CD14-positive monocyte (primary cell): ENCODE data around the gene CLDN10. TPM values are rescaled to one million over a fixed set of nuclear protein-coding genes. Genes with fewer than 3 reads are reported as not detected.

Experiments used
- DNase-seq, 3 donors: peaks; one replicate each; pipeline ENCODE4 v3.0.0-alpha.2; 2011 to 2022
- H2AFZ ChIP-seq: 2 replicates; pipeline ENCODE4 v1.6.0; 2012; ENCODE audit warnings: mild to moderate bottlenecking, low read depth, low read length, inconsistent platforms; ENCODE audit not compliant: insufficient read depth, poor library complexity, severe bottlenecking
- H3K27ac ChIP-seq, 2 donors: 1 replicate in 1 of 2; 2 replicates in 1 of 2; pipeline ENCODE4 v1.5.1; 2012 to 2013; ENCODE audit warnings: low read length in 2 of 2, control low read depth in 1 of 2, inconsistent platforms in 1 of 2, low read depth in 1 of 2, mild to moderate bottlenecking in 1 of 2
- H3K27me3 ChIP-seq, 2 donors: one replicate each; pipeline versions ENCODE4 v1.6.0 to v1.6.1; 2011 to 2013; ENCODE audit warnings: low read length in 2 of 2; ENCODE audit not compliant: control insufficient read depth in 2 of 2, insufficient read depth in 2 of 2
- H3K36me3 ChIP-seq, 2 donors: replicated peaks in 1 of 2; 1 replicate in 1 of 2; 2 replicates in 1 of 2; pipeline versions ENCODE4 v1.5.1 to v1.6.1; 2012 to 2013; ENCODE audit warnings: low read length in 2 of 2, control low read depth in 1 of 2, inconsistent platforms in 1 of 2, mild to moderate bottlenecking in 1 of 2; ENCODE audit not compliant: insufficient read depth in 2 of 2, control insufficient read depth in 1 of 2
- H3K4me1 ChIP-seq, 2 donors: 1 replicate in 1 of 2; 2 replicates in 1 of 2; pipeline versions ENCODE4 v1.5.1 to v1.6.1; 2012 to 2013; ENCODE audit warnings: low read length in 2 of 2, control low read depth in 1 of 2, inconsistent platforms in 1 of 2, mild to moderate bottlenecking in 1 of 2, moderate library complexity in 1 of 2; ENCODE audit not compliant: insufficient read depth in 2 of 2, control insufficient read depth in 1 of 2
- H3K4me2 ChIP-seq: replicated peaks from 2 replicates; pipeline ENCODE3; 2012; ENCODE audit warnings: low read length, moderate library complexity, mild to moderate bottlenecking; ENCODE audit not compliant: poor library complexity, severe bottlenecking; ENCODE audit errors: extremely low read depth
- H3K4me3 ChIP-seq, 3 experiments: fragments of 200-600 bp in 1 of 3; sonication (generic) in 1 of 3; replicated peaks in 1 of 3; 1 replicate in 2 of 3; 2 replicates in 1 of 3; pipeline ENCODE4 v1.5.1; 2011 to 2013; ENCODE audit warnings: low read length in 3 of 3, mild to moderate bottlenecking in 3 of 3, control low read depth in 2 of 3, low read depth in 2 of 3, inconsistent platforms in 1 of 3, moderate library complexity in 1 of 3
- H3K79me2 ChIP-seq: 2 replicates; pipeline ENCODE4 v1.6.0; 2012; ENCODE audit warnings: mild to moderate bottlenecking, control low read depth, inconsistent platforms, low read length, moderate library complexity; ENCODE audit not compliant: insufficient read depth
- H3K9ac ChIP-seq: 2 replicates; pipeline ENCODE4 v1.6.0; 2017; ENCODE audit warnings: low read length, mild to moderate bottlenecking; ENCODE audit not compliant: insufficient read depth, poor library complexity, severe bottlenecking
- H3K9me3 ChIP-seq, 2 donors: replicated peaks in 1 of 2; 1 replicate in 1 of 2; 2 replicates in 1 of 2; pipeline versions ENCODE4 v1.5.1 to v1.6.1; 2012 to 2013; ENCODE audit warnings: low read length in 2 of 2, control low read depth in 1 of 2; ENCODE audit not compliant: control insufficient read depth in 1 of 2, insufficient read depth in 1 of 2
- H4K20me1 ChIP-seq: 2 replicates; pipeline ENCODE4 v1.6.0; 2012; ENCODE audit warnings: mild to moderate bottlenecking, low read length, control low read depth, moderate library complexity; ENCODE audit not compliant: insufficient read depth
- H3K27ac Mint-ChIP-seq, 7 donors: one replicate each; pipeline ENCODE4 v1.8.0; 2020; ENCODE audit warnings: mild to moderate bottlenecking in 7 of 7, mixed read lengths in 7 of 7, moderate library complexity in 6 of 7, inconsistent platforms in 2 of 7
- H3K27me3 Mint-ChIP-seq, 3 donors: one replicate each; pipeline ENCODE4 v1.8.0; 2021 to 2022; ENCODE audit warnings: low read depth in 3 of 3, mild to moderate bottlenecking in 3 of 3, mixed read lengths in 3 of 3, moderate library complexity in 3 of 3, inconsistent platforms in 1 of 3
- H3K36me3 Mint-ChIP-seq, 2 donors: one replicate each; pipeline ENCODE4 v1.8.0; 2020; ENCODE audit warnings: mixed read lengths in 2 of 2, inconsistent platforms in 1 of 2, mild to moderate bottlenecking in 1 of 2
- H3K4me1 Mint-ChIP-seq: one replicate; pipeline ENCODE4 v1.8.0; 2020; ENCODE audit warnings: mild to moderate bottlenecking, mixed read lengths
- H3K4me3 Mint-ChIP-seq, 2 donors: one replicate each; pipeline ENCODE4 v1.8.0; 2020; ENCODE audit warnings: mild to moderate bottlenecking in 2 of 2, mixed read lengths in 2 of 2, moderate library complexity in 1 of 2
- H3K9me3 Mint-ChIP-seq, 7 donors: one replicate each; pipeline ENCODE4 v1.8.0; 2020 to 2022; ENCODE audit warnings: mixed read lengths in 7 of 7, mild to moderate bottlenecking in 6 of 7, moderate library complexity in 6 of 7, inconsistent platforms in 2 of 7
- WGBS: methylation state at CpG from one replicate; pipeline ENCODE4 v1.1.5; 2013; ENCODE audit warnings: missing lambda C conversion rate; ENCODE audit not compliant: insufficient coverage; 5-methylcytosine and 5-hydroxymethylcytosine counted together
- intact Hi-C, 2 donors: fragments of 100-400 bp; cut with micrococcal nuclease; formaldehyde crosslinking; loops; one replicate each; pipeline versions ENCODE4 v1.15.0 to v1.15.1; 2023
- polyA plus RNA-seq, 3 donors: library from polyadenylated mRNA; depleted of rRNA in 1 of 3; unstranded in 2 of 3; stranded (reverse) in 1 of 3; fragments of 300-500 nt in 2 of 3; fragments of >200 nt in 1 of 3; fragmentation: Illumina TruSeq in 2 of 3; gene quantifications; 1 replicate in 2 of 3; 2 replicates in 1 of 3; pipeline ENCODE4 v1.2.3, GENCODE V29; 2012 to 2021
- TF ChIP-seq, protein P1 (sequence below): fragments of 200-600 bp; IDR thresholded peaks from one replicate; pipeline ENCODE4 v1.8.0; 2022; ENCODE audit warnings: antibody characterized with exemption, mild to moderate bottlenecking

Gene CLDN10
- polyA plus RNA-seq, 3 donors = 0.35 TPM; not detected in 2

DNA sequence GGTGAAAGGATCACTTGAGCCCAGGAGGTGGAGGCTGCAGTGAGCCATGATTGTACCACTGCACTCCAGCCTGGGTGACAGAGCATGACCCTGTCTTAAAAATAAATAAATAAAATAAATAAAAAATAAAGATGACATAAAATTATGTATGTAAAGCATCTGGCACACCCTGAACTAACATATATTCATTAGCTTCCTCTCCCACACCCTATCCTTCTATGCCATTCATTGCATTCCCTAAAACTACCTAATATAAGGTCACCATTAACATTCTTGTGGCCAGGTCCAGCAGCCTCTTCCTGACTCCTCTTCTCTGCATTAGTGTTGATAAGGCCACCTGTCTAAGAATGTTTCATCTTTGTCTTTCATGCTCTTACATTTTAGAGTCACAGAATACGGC, 44.5 kb upstream of the CLDN10 start:
- H3K9ac ChIP-seq = no peak overlapping the region

DNA sequence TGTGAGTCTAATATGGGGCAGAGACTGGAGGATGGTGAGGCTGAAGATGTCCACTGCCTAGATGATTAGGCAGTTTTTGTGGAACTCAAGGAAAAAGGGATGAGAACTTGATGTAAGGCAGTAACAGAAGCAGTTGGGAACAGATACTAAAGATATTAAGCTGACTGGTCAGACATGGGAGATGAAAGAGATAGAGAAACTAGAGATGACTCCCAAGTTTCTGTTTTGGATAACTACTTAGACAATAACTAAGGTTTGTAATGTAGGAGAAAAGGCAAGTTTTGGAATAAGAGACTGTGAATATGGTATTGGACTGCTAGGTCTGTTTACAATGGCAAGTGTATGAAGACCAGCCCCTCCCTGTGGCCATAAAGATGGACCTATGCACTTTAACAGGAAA, 43.5 kb upstream of the CLDN10 start:
- Histone ChIP-seq H3K9ac (no peak overlapping the region), H3K4me1 (peaks cover 21% of the 10 kb centered on the region in 2 donors), H3K4me3 (peak overlapping the region in 1 of 3 experiments; percentile 46), H3K27me3 (no peaks in the 10 kb centered on the region), H3K9me3 (no peaks in the 10 kb centered on the region), H3K79me2 (no peaks in the 10 kb centered on the region), H3K36me3 (no peaks in the 10 kb centered on the region), H3K27ac (peak overlapping the region in 1 of 2 donors; percentile 54), H2AFZ (no peak overlapping the region), H4K20me1 (no peaks in the 10 kb centered on the region), H3K4me2 (peak overlapping the region; percentile 59)
- TF ChIP-seq, protein P1, sequence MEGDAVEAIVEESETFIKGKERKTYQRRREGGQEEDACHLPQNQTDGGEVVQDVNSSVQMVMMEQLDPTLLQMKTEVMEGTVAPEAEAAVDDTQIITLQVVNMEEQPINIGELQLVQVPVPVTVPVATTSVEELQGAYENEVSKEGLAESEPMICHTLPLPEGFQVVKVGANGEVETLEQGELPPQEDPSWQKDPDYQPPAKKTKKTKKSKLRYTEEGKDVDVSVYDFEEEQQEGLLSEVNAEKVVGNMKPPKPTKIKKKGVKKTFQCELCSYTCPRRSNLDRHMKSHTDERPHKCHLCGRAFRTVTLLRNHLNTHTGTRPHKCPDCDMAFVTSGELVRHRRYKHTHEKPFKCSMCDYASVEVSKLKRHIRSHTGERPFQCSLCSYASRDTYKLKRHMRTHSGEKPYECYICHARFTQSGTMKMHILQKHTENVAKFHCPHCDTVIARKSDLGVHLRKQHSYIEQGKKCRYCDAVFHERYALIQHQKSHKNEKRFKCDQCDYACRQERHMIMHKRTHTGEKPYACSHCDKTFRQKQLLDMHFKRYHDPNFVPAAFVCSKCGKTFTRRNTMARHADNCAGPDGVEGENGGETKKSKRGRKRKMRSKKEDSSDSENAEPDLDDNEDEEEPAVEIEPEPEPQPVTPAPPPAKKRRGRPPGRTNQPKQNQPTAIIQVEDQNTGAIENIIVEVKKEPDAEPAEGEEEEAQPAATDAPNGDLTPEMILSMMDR = no peak
- no peak overlapping the region for H3K4me3 Mint-ChIP-seq
- H3K9me3 Mint-ChIP-seq = peaks cover 0 to 3% (median 0%) of the 10 kb centered on the region in 7 donors
- H3K4me1 Mint-ChIP-seq = peaks cover 7% of the 10 kb centered on the region
- no peaks in the 10 kb centered on the region for H3K27me3 Mint-ChIP-seq
- no peaks in the 10 kb centered on the region for H3K36me3 Mint-ChIP-seq
- intact Hi-C loops = loop anchor here in 1 of 2 donors (10.0 kb wide), 1 partner anchor 166 kb away; the partner anchor contains the start of gene DNAJC3
- no peak overlapping the region for H3K27ac Mint-ChIP-seq
- DNase-seq = no peak

More for the DNA sequence above, 44.5 kb upstream of the CLDN10 start:
- no peak overlapping the region for H3K4me3 Mint-ChIP-seq
- peaks cover 0 to 3% (median 0%) of the 10 kb centered on the region in 7 donors for H3K9me3 Mint-ChIP-seq
- peaks cover 12% of the 10 kb centered on the region for H3K4me1 Mint-ChIP-seq
- WGBS = 60% methylated on average over 1 of the region's 1 CpG
- Histone ChIP-seq H3K4me2 (no peak overlapping the region), H3K9me3 (no peaks in the 10 kb centered on the region), H2AFZ (no peak overlapping the region), H3K27ac (no peak overlapping the region), H4K20me1 (no peaks in the 10 kb centered on the region), H3K79me2 (no peaks in the 10 kb centered on the region), H3K4me3 (no peak overlapping the region), H3K36me3 (no peaks in the 10 kb centered on the region), H3K27me3 (no peaks in the 10 kb centered on the region), H3K4me1 (peaks cover 21% of the 10 kb centered on the region in 2 donors)
- no peaks in the 10 kb centered on the region for H3K36me3 Mint-ChIP-seq
- intact Hi-C loops = loop anchor here in 1 of 2 donors (10.0 kb wide), 1 partner anchor 167 kb away; the partner anchor contains the start of gene DNAJC3
- no peak for DNase-seq
- no peak overlapping the region for H3K27ac Mint-ChIP-seq
- TF ChIP-seq, protein P1 = no peak
- no peaks in the 10 kb centered on the region for H3K27me3 Mint-ChIP-seq
